GM12864 (cell line): ENCODE results near the gene ZFHX3.

Experiments
- DNase-seq: peaks from one replicate; pipeline ENCODE4 v3.0.0-alpha.2; 2011; ENCODE audit warnings: low read depth
- H3K4me3 ChIP-seq: 2 replicates; pipeline ENCODE4 v1.5.1; 2011; ENCODE audit warnings: mild to moderate bottlenecking, low read depth, low read length, control low read depth
- CTCF ChIP-seq: IDR thresholded peaks from 2 replicates; pipeline ENCODE4 v1.5.1; 2011; ENCODE audit warnings: low read depth, mild to moderate bottlenecking, moderate library complexity, low read length, control low read depth, inconsistent platforms; ENCODE audit errors: missing control alignments

The ZFHX3 gene

GRCh38 chr16:73028721-73029361 is 19.1 kb downstream of the ZFHX3 start:
- TF ChIP-seq CTCF: no peak
- no peak for DNase-seq

GRCh38 chr16:73028263-73028662 is 19.7 kb downstream of the ZFHX3 start:
- no peak for DNase-seq
- no peak for TF ChIP-seq CTCF
- no peak overlapping the region for H3K4me3 ChIP-seq

More at GRCh38 chr16:73028721-73029361, 19.1 kb downstream of the ZFHX3 start:
- H3K4me3 ChIP-seq: no peak overlapping the region

- no peak overlapping the region for H3K4me3 ChIP-seq
- DNase-seq: no peak
- no peak for TF ChIP-seq CTCF
These were observed 20.2 kb downstream of the ZFHX3 start for GRCh38 chr16:73027685-73028111.

DNA sequence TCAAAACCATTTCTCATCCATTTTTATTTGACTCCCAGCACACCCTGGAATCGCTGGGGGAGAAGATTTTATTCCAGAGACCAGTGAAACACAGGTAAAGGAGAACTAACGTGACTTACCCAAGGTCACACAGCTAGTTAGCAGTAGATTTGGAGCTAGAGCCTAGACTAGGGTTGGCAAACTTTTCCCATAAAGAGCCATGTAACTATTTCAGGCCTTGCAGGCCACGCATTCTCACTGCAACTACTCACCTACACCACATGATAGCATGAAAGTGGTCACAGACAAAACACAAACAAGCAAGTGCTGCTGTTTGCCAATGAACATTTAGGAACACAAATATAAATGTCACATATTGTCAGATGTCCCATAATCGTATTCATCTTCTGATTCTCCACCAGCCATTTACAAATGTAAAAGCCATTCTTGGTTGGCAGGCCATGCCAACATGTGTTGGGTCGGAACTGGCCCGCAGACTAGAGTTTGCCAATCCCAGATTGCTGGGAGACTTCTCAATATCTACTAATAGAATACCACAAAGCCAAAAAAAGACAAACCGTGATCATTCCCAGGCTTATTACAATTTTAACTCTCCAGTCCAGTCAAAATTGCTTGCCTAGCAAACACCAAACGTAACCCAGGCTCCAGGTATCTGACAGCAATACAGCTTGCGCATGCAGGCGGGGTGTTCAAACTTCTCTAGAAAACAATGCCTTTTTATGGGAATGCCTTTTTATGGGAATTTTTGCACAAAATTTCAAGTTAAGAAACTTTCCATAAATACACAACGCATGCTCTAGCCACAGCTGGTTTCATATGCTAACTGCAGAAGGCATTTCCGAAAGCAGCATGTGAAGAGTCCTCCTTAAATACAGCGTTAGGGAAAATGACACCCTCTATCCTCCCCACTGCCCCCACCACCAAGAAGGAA is 20.9 kb downstream of the ZFHX3 start:
- no peak for DNase-seq
- no peak overlapping the region for H3K4me3 ChIP-seq
- no peak for TF ChIP-seq CTCF

DNA sequence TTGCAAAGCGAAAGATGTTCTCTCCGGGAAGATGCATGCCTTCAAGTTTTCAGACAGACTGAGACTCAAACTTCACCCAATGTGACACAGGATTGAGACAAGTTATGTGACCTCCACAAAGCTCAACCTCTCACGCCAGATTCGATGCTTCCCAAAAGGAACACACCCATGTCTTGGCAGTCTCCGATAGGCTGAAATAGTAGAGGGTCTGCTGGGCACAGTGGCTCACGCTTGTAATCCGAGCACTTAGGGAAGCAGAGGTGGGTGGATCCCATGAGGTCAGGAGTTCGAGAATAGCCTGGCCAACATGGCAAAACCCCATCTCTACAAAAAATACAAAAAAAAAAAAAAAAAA is 22.1 kb downstream of the ZFHX3 start:
- no peak for TF ChIP-seq CTCF
- no peak overlapping the region for H3K4me3 ChIP-seq
- no peak for DNase-seq

DNA sequence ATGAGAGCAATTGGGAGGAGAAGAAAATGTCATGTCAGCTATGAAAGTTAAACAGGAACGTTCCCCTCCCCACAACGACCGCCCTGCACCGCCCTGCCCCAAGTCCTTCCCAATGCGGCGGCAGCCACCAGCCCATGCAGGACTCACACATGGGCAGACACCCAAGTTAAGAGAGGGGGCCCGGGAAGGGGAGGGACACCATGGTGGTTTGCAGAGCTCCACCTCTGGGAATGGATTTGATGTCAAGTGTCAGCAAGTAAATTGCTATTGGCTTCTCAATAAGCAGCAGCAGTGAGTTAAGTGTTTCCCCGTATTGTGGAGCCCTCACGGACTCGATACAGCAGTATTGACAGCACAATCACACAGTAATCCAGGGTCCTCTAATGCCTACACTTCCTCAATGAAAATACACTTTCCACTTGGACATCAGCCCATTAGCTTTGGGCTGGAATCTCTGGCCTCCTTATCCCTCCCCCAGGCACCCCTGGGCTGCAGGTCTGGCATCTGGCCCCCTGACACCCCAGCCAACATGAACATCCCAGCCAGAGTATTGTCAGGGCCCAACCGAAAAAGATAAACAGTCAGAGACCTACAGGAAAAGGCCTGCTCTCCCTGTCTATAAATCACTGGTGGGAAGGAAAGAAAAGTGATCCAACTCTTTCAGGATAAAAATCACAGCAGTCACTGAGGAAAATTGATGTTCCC is 22.6 kb downstream of the ZFHX3 start:
- no peak for DNase-seq
- no peak for TF ChIP-seq CTCF
- H3K4me3 ChIP-seq: no peak overlapping the region
